COLO668 (cell line): ENCODE measurements around the gene ELOA2.
"Not testable (repeated sequence)": the region's sequence is repeated elsewhere in the genome, so short reads cannot be mapped to it uniquely, and the experiment has no call there.

Experiments
- DNase-seq: peaks from one replicate; lab custom pipeline; 2025; ENCODE audit not compliant: unreplicated experiment; lab: John Stamatoyannopoulos, UW

Gene ELOA2

DNA sequence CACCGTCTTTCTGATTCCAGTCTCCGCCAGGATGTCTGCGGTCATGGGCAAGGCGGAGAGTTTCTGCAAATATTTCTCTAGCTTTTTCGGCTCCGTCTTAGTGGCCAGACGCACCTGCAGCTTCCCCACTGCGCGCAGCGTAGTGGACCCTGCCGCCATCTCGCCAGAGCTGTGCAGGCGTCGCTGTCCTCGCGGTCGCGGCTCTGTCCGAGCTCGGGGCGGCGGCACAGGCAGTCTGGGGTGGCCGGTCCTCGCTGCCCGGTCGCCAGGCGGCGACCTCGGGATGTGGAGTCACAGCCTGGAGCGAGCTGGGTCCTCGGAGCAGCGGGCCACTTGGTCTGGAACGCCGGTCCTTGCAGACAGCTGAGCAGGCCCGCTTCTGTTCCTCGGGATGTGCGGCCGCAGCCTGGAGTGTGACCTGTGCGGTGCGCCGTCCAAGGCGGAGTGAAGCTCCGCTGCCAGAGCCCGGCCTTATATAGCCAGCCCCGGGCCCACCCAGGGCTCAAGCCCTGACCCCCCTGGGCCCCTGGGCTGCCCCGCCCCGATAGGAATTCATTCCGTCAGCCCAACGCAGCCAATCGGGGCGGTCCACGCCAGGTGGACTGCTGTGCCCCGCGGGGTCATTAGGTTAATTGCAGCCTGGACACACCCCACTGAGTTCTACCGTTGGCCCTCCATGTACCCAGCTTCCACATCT is 11.5 kb downstream of the ELOA2 start:
- DNase-seq = not testable (repeated sequence)

GRCh38 chr18:47022821-47023220 is 12.6 kb downstream of the ELOA2 start:
- not testable (repeated sequence) for DNase-seq

DNA sequence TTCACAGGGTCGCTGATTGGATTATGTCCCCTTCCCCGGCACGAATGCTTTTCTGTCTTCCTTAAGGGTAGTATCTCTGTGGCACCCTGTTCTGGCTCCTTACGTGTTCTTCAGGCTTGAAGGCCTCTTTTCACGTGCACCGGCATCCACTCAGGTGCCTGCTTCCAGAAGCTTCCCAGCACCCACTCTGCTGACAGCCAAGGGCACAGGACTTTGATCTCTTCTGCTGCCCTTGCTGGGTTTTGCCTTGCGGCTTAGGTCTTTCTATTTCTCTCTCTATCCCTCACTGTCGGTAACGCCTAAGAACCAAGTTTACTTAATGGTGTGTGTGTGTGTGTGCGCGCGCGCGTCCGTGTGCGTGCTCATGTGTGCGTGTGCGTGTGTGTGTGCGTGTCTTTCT is 14.7 kb downstream of the ELOA2 start:
- not testable (repeated sequence) for DNase-seq

GRCh38 chr18:47019870-47020269 is 15.6 kb downstream of the ELOA2 start:
- not testable (repeated sequence) for DNase-seq
